GM12892 (cell line): ENCODE data around the gene TMEM170B.

Source experiments
- POLR2A ChIP-seq: IDR thresholded peaks from 2 replicates; pipeline ENCODE4 v1.6.1; 2011; ENCODE audit warnings: low read depth, low read length, control low read depth
- TAF1 ChIP-seq: IDR thresholded peaks from 2 replicates; pipeline ENCODE4 v1.6.1; 2011; ENCODE audit warnings: low read depth, mild to moderate bottlenecking, control low read depth, low read length, borderline replicate concordance

GRCh38 chr6:11616200-11616611 is 78.7 kb downstream of the TMEM170B start:
- no peak for TF ChIP-seq POLR2A
- TF ChIP-seq TAF1, result no peak
